Endothelial cell (in vitro differentiated cells): Measurements from ENCODE around the gene SELENOO. TPM values are rescaled to one million over a fixed set of nuclear protein-coding genes. Genes with fewer than 3 reads are reported as not detected.

Experiments used
- DNase-seq: peaks from one replicate; pipeline ENCODE4 v3.0.0; 2021; ENCODE audit warnings: low spot score
- H3K27ac Mint-ChIP-seq: one replicate; pipeline ENCODE4 v1.8.0; 2021; ENCODE audit warnings: mixed read lengths, inconsistent platforms; ENCODE audit not compliant: unreplicated experiment
- H3K27me3 Mint-ChIP-seq: one replicate; pipeline ENCODE4 v1.8.0; 2021; ENCODE audit warnings: mild to moderate bottlenecking, moderate library complexity, mixed read lengths, inconsistent platforms; ENCODE audit not compliant: unreplicated experiment
- H3K36me3 Mint-ChIP-seq: one replicate; pipeline ENCODE4 v1.8.0; 2021; ENCODE audit warnings: mild to moderate bottlenecking, low read depth, mixed read lengths, inconsistent platforms; ENCODE audit not compliant: unreplicated experiment
- H3K4me1 Mint-ChIP-seq: one replicate; pipeline ENCODE4 v1.8.0; 2021; ENCODE audit warnings: mild to moderate bottlenecking, mixed read lengths, inconsistent platforms; ENCODE audit not compliant: unreplicated experiment
- H3K4me3 Mint-ChIP-seq: one replicate; pipeline ENCODE4 v1.8.0; 2021; ENCODE audit warnings: mild to moderate bottlenecking, mixed read lengths, inconsistent platforms; ENCODE audit not compliant: unreplicated experiment
- H3K9me3 Mint-ChIP-seq: one replicate; pipeline ENCODE4 v1.8.0; 2021; ENCODE audit warnings: mixed read lengths, inconsistent platforms; ENCODE audit not compliant: unreplicated experiment
- CTCF ChIP-seq: fragments of 200-600 bp; sonication (generic); IDR thresholded peaks from one replicate; pipeline ENCODE4 v1.5.0; 2021; ENCODE audit warnings: antibody characterized with exemption; ENCODE audit not compliant: unreplicated experiment
- total RNA-seq: library from RNA; stranded (reverse); fragmentation: NEBNext Ultra II Directional; extraction: Animal tissue kit (Norgen Biotek cat#: 25700); gene quantifications from one replicate; pipeline ENCODE4 v1.2.1, GENCODE V29; 2021; ENCODE audit not compliant: unreplicated experiment

The SELENOO gene
- total RNA-seq, 1 donor from 2014 or later, result 18.7 TPM

- no peak for TF ChIP-seq CTCF
- DNase-seq, result no peak
- Mint-ChIP-seq H3K36me3 (peaks cover 5% of the 10 kb centered on the region), H3K4me1 (peaks cover 4% of the 10 kb centered on the region), H3K4me3 (peak overlapping the region; percentile 42), H3K27me3 (peaks cover 13% of the 10 kb centered on the region), H3K27ac (no peak overlapping the region), H3K9me3 (no peaks in the 10 kb centered on the region)
These were observed 60.2 kb downstream of the SELENOO start for GRCh38 chr22:50260801-50261614.

DNA sequence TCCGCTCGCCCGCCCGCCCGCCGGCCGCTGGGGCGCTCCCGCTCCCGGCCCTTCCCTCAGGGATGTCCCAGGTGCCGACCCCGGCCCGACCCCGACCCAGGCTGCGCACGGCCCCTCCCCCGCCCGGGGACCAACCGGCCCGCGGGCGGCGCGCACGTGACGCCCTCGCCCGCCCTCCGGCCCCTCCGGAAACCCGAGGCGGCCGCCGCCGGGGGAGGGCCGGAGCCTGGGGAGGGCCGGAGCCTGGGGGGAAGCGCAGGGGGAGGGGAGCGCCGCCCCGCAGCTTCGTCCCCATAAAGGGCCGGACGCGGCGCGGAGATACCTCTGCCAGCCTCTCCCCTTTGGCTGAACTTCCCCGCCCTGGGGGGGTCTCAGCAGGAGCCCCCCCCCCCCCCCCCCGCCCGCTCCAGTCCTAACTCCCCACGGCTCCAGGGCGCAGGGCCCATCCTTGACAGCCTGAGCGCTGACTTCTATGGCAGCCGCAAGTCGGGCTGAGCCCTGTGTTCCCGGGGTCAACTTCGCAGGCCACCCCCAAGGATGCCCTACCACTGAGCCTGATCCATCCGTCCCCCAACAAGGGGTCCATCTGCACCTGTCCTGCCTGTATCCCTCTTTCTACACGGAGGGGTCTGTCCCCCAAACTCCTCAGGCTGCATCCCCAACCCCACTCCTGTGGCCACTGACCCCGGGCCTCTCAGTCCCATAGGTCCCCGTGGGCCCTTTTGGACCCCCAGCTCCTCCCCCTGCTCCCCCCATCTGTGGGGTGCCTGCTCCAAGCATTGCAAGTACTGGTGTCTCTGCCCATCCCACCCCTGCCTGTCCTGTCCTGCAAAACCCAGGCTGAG is 61.0 kb downstream of the SELENOO start, which contains the start of gene MAPK12:
Gene MAPK12, minus strand, starts transcription at position 69 of the 845 bp plus-strand sequence. CDS start 174 bp downstream, outside the sequence.
- peaks cover 14% of the 10 kb centered on the region for H3K27me3 Mint-ChIP-seq
- H3K36me3 Mint-ChIP-seq, result peaks cover 5% of the 10 kb centered on the region
- TF ChIP-seq CTCF, result no peak
- H3K27ac Mint-ChIP-seq, result no peak within 1 kb of the TSS
- DNase-seq, result no peak
- H3K9me3 Mint-ChIP-seq, result no peaks in the 10 kb centered on the region
- peaks cover 4% of the 10 kb centered on the region for H3K4me1 Mint-ChIP-seq
- H3K4me3 Mint-ChIP-seq, result peak within 1 kb of the TSS; percentile 76

DNA sequence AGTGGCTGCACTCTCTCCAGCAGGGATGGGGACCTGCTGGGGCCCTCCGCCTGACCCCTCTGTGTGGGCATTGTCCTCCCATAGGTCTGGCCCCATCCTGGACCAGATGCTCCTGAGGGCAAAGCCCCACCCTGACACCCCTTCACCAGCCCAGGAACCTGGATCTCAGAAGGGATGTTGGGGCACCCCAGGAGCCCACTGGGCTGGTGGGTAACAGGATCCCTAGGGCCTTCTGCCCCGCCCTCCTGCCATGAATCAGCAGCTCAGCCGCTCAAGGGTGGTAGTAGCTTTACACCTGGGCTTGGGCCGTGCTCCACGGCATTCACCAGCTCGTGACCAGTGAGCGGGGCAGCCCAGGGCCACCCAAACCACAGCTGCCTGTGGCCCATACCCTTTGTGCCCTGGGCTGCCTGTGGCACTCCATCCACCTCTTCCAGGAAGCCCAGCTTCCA is 61.7 kb downstream of the SELENOO start:
- TF ChIP-seq CTCF, result no peak
- DNase-seq, result no peak
- Mint-ChIP-seq H3K36me3 (peaks cover 5% of the 10 kb centered on the region), H3K4me1 (peaks cover 4% of the 10 kb centered on the region), H3K27ac (no peak overlapping the region), H3K27me3 (peaks cover 14% of the 10 kb centered on the region), H3K4me3 (peak overlapping the region; percentile 76), H3K9me3 (no peaks in the 10 kb centered on the region)

DNA sequence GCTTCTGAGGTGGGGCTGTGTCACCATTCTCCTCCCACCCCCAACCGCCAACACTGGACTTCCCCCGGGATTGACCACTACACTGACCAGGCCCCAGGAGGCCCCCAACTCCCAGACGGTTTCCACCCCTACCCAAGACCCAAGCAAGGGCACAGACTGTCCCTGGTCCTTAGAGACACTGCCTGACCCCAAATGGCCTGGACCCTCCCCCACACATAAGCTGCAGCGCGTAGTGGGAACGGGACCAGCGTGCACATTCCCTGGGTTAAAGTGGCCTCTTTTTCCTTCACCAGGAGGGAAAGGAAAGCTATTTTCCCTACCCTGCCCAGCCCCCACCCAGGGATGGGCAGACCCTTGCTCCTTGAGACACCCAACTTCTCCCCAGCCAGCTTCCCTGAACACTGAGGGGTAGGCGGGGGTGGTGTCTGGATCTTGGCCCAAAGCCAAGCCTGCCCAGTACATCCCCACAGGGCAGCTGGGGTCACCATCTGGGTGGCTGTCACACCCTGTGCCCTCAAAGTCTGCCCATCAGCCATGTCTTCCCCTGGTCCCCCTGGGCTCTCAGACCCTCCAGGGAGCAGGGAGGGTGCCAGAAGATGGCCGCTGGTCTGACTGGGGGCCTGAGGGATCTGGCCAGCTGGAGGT is 62.3 kb downstream of the SELENOO start:
- DNase-seq, result no peak
- H3K36me3 Mint-ChIP-seq, result peaks cover 5% of the 10 kb centered on the region
- H3K9me3 Mint-ChIP-seq, result no peaks in the 10 kb centered on the region
- TF ChIP-seq CTCF, result no peak
- no peak overlapping the region for H3K27ac Mint-ChIP-seq
- H3K4me1 Mint-ChIP-seq, result peaks cover 4% of the 10 kb centered on the region
- H3K4me3 Mint-ChIP-seq, result no peak overlapping the region
- peaks cover 12% of the 10 kb centered on the region for H3K27me3 Mint-ChIP-seq
